Measurements from ENCODE around the gene MPPED1.

DNA sequence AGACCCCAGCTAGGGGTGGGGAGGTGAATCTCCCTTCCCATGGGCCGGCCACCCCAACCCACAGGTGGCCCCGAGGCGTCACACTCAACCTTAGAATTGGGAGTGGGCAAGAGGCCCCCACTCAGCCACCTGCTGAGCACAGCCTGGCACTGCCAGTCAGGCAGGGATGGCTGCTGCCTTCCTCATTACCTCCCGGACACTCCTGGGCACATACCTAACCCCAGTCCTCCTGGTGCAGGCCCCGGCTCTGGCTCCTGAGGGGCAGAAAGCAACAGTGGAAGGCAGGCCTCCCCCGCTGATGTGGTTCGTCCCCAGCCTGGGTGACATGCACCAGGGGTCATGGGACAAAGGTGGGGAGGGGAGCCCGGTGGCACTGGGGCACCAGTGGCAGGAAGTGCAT is 103.6 kb downstream of the MPPED1 start:
- TF ChIP-seq POLR2AphosphoS5 (IDR thresholded peaks at IDR 0.05; ENCODE audit: borderline replicate concordance, low read depth, low read length) (no peak), EZH2 (IDR thresholded peaks at IDR 0.05) (no peak)
